GM12874 (cell line): Measurements from ENCODE around the gene CPD.

ENCODE experiments used
- TF ChIP-seq, protein P1 (sequence below): IDR thresholded peaks from 2 replicates; pipeline ENCODE4 v1.5.1; 2011; ENCODE audit warnings: low read depth, mild to moderate bottlenecking, control low read depth, low read length, moderate library complexity; ENCODE audit not compliant: insufficient read depth

Gene CPD

DNA sequence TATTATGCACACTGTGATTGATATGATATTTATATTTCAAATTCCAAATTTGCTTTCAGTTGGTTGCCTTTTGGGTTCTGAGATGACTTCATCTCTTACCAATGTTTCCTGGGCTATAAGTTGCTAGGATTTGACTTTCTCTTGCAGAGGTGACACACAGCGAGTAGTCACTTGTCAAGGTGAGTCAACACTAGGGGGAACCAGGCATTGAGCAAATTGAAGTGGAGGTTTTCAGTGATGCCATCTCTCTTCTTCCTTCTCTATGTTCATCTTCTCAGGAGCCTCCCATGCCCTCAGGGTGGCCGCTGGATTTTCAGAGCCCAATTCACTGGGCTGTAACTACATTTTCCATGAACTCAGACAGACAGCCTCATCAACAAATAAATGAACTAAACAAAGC is 6.0 kb upstream of the CPD start:
- TF ChIP-seq, protein P1, sequence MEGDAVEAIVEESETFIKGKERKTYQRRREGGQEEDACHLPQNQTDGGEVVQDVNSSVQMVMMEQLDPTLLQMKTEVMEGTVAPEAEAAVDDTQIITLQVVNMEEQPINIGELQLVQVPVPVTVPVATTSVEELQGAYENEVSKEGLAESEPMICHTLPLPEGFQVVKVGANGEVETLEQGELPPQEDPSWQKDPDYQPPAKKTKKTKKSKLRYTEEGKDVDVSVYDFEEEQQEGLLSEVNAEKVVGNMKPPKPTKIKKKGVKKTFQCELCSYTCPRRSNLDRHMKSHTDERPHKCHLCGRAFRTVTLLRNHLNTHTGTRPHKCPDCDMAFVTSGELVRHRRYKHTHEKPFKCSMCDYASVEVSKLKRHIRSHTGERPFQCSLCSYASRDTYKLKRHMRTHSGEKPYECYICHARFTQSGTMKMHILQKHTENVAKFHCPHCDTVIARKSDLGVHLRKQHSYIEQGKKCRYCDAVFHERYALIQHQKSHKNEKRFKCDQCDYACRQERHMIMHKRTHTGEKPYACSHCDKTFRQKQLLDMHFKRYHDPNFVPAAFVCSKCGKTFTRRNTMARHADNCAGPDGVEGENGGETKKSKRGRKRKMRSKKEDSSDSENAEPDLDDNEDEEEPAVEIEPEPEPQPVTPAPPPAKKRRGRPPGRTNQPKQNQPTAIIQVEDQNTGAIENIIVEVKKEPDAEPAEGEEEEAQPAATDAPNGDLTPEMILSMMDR, result no peak

DNA sequence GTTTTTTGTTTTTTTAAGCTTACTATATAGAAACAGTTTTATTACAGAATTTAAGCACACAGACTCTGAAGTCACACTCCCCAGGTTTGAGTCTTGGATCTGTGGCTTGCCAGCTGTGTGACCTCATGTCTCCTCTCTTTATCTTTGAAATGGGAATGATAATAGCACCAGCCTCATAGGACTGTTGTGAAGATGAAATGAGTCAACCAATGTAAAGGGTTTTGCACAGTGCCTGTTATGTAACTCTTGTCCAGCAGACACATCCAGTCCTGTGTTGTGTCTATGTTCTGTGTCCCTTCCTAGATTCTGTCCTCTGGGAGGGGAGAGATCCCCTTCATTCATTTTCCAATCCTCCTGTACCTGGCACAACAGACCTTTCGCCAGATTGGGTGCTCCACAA is 3.1 kb upstream of the CPD start:
- TF ChIP-seq, protein P1, result no peak

DNA sequence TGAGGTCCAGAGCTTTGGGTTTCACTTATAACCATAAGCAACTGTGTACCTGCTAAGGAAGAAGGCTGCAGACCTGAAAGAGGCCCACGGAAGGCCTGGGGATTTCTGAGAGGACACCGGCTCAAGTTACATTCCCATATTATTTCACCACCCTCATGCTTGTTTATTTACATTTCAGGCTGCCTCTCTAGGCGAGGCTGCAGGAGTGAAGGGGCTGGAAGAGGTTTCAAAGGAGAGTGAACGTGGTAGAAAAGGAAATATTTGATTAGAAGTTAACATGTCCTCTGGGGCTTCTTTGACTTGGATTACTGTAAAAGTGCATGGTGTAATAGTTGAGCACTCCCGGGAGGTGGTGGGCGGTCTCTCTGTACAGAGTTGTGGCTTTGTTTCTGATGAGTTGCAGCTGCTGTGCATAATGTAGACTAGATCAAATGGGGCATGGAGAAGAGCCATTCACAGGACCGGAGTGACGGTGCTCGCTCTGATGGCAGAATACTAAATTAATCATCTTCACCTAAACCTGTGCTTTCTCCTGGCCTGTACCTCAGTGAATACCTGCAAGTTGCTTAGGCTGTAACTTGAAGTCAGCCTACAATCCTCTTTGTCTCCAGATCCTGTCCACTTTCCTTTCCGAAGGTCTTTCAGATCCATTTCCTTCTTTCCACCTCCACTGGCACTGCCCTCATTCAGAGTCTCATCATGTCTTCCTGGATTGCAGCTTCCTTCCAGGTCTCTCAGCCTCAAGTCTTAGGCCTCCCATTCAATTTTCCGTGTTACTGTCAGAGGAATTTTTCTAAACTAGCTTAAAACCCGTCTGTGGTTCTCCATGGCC is 1.9 kb upstream of the CPD start:
- TF ChIP-seq, protein P1, result no peak

DNA sequence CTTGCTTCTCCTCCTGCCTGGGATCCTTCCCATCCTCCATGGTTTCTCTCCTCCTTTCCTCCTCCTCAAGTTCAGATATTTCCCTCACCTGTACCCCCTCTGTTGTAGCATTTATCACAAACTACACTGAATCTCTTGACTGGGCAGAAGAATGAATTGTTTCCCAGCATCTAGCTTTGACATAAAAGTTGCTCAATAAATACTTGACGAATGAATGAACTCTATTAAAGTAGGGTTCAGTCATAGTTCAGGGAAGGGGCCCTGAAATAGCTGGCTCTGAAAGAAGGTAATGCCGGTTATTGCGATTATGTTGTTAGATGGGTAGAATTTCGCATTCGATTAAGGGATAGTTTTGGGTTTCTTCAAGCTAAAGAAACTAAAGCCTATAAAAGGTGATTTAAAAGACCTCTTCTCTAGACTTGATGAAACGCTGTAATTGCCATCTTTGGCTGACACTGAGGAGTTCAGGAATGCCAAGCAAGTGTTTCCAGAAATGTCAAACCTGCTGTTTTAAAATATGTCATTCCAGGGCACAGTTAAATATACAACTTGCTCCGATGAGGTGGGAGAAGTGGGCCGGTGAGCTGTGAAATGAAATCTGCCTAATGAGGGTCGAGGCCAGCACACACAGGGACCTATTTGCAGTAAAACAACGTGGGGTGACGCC is 1.0 kb upstream of the CPD start:
- TF ChIP-seq, protein P1, result no peak

DNA sequence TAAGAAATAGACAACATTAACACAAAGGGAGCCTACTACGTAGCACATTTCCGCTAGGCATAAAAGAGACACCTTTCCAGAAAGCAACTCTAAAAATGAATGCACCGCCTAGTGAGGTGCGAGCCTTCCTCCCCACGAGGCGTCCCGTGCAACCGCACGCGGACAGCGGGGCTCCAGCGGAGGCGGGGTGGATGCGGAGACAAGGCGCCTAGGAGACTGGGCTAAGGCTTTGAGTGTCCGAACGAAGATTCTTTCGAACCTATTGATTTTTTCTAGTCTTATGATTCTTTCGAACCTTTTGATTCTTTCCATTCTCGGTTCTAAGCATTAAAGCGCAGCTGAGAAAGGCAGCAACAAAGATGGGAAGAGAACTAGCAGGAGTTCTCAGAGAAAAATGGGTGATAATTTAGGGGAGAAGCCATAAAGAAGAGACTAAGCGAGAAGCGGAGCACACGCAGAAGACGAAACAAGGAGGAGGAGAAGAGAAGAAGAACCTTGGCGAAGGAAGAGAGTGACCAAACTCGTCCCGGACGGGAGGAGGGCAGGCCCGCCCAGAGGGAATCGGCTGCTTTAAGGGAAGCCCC is 394 bp upstream of the CPD start:
- TF ChIP-seq, protein P1, result no peak

DNA sequence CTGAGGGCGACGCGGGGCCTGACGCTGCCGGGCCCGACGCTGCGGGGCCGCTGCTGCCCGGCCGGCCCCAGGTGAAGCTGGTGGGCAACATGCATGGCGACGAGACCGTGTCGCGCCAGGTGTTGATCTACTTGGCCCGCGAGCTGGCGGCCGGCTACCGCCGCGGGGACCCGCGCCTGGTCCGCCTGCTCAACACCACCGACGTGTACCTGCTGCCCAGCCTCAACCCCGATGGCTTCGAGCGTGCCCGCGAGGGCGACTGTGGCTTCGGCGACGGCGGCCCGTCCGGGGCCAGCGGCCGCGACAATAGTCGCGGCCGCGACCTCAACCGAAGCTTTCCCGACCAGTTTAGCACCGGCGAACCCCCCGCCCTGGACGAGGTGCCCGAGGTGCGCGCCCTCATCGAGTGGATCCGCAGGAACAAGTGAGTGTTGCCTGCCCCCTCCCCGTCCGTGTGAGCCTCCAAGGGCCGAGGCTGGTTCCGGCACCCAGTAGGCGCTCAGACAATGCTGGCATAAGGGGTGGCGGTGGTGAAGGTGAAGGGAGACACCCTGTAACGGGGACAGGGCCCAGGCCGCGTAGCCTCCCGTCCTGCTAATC is 676 bp downstream of the CPD start:
- TF ChIP-seq, protein P1, result no peak

DNA sequence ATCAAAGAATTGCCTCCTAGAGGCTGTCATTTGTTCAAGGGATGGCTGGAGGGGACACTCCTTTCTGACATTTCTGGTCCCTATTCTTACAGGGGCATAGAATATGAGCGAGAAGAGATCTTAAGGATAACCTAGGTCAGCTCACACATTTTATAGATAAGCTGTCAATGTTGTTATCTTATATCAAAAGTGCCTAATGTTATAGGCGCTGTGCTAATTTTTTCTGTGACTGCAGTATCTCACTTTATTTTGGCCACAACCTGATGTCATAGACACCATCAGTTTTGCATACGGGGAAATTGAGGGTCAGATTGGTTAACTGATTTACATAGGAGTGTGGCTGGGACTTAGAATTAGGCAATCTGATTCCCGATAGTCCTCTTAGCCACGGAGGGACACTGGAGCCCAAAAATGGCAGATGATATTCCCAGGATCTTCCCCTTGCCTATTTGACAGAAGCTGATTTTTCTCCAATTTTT is 1.2 kb downstream of the CPD start:
- TF ChIP-seq, protein P1, result no peak
